H1 (cell line): ENCODE data around the gene COX7A2. TPM values are rescaled to one million over a fixed set of nuclear protein-coding genes. Genes with fewer than 3 reads are reported as not detected.

Experiments
- FOSL1 ChIP-seq: IDR thresholded peaks from 2 replicates; pipeline ENCODE4 v1.6.1; 2011; ENCODE audit warnings: mild to moderate bottlenecking, low read depth, low read length, moderate library complexity; ENCODE audit not compliant: insufficient read depth
- JUN ChIP-seq: IDR thresholded peaks from 2 replicates; pipeline ENCODE4 v1.6.1; 2011; ENCODE audit warnings: low read depth, mild to moderate bottlenecking, improper control_type of control experiment, low read length
- SIN3A ChIP-seq, 2 experiments: IDR thresholded peaks in 1 of 2; conservative IDR thresholded peaks in 1 of 2; 2 replicates each; pipeline ENCODE4 v1.6.1; 2011 to 2012; ENCODE audit warnings: low read length in 2 of 2, improper control_type of control experiment in 1 of 2, low read depth in 1 of 2, mild to moderate bottlenecking in 1 of 2
- polyA plus RNA-seq, 7 experiments: library from polyadenylated mRNA; depleted of rRNA in 3 of 7; stranded (reverse) in 5 of 7; unstranded in 2 of 7; fragments of >200 nt in 5 of 7; fragments of 200-250 nt in 2 of 7; gene quantifications; 1 replicate in 5 of 7; 2 replicates in 1 of 7; 4 replicates in 1 of 7; pipeline versions ENCODE4 v1.2.1 to v1.2.3, GENCODE V29; 2011 to 2013; ENCODE audit warnings: missing spikeins in 2 of 7, mixed read lengths in 2 of 7
- total RNA-seq: library from RNA; stranded (reverse); fragmentation: NEBNext Ultra II Directional; extraction: Animal tissue kit (Norgen Biotek cat#: 25700); gene quantifications from 2 replicates; pipeline ENCODE4 v1.2.1, GENCODE V29; 2021

Gene COX7A2
- total and polyA plus RNA-seq, 2 of the 8 experiments (the other 6 are each of a cell fraction or from before 2014, with no cell fraction given), result 262 to 468 TPM

- TF ChIP-seq FOSL1 (no peak), JUN (no peak), SIN3A (conservative IDR thresholded peaks at IDR 0.05 in 1 of 2, IDR thresholded peaks at IDR 0.05 in 1 of 2; ENCODE audit: low read depth in 1 of 2, low read length in 2 of 2) (no peak)
These were observed 25.4 kb upstream of the COX7A2 start (continued) for GRCh38 chr6:75268988-75269354.
